PC-3 (cell line): Measurements from ENCODE around the gene RNF215. TPM values are rescaled to one million over a fixed set of nuclear protein-coding genes. Genes with fewer than 3 reads are reported as not detected.

Experiments
- ATAC-seq: fragments of 200-7000 bp; cut with Tn5 transposase; 2 replicates; pipeline ENCODE4 v1.9.1; 2020; ENCODE audit warnings: mild to moderate bottlenecking, moderate library complexity
- BruUV-seq: library from RNA; stranded (reverse); fragments of 400-500 nt; replicated peaks from 2 replicates; lab custom pipeline; 2021; lab: Mats Ljungman, UMichigan
- CTCF ChIA-PET: fragments of 300-600 bp; sonication (Branson Sonifier 250); formaldehyde crosslinking; loops from one replicate; lab custom pipeline; 2022; ENCODE audit warnings: antibody characterized with exemption; lab: Charles Lee
- POLR2A ChIA-PET: fragments of 300-600 bp; sonication (Branson Sonifier 250); formaldehyde crosslinking; loops from one replicate; lab custom pipeline; 2022; ENCODE audit warnings: antibody characterized with exemption; ENCODE audit not compliant: unreplicated experiment; lab: Charles Lee
- DNase-seq: peaks from one replicate; pipeline ENCODE4 v3.0.0-alpha.2; 2015
- H2AFZ ChIP-seq: fragments of 300-600 bp; sonication (generic); 2 replicates; pipeline ENCODE4 v1.6.0; 2016; ENCODE audit warnings: antibody characterized with exemption, low read length
- H3F3A ChIP-seq: fragments of 300-600 bp; sonication (generic); one replicate; pipeline ENCODE4 v1.6.0; 2017; ENCODE audit warnings: antibody characterized with exemption, low read length, control low read depth, mild to moderate bottlenecking; ENCODE audit not compliant: unreplicated experiment
- H3K27ac ChIP-seq: fragments of 300-600 bp; sonication (generic); 2 replicates; pipeline ENCODE4 v1.5.1; 2016; ENCODE audit warnings: mild to moderate bottlenecking, low read length
- H3K27me3 ChIP-seq: fragments of 300-600 bp; sonication (generic); 2 replicates; pipeline ENCODE4 v1.6.1; 2016; ENCODE audit warnings: low read length, mixed read lengths
- H3K36me3 ChIP-seq: fragments of 300-600 bp; sonication (generic); 2 replicates; pipeline ENCODE4 v1.6.1; 2016; ENCODE audit warnings: low read depth, mixed run types, low read length, mixed read lengths
- H3K4me1 ChIP-seq: fragments of 300-600 bp; sonication (generic); 2 replicates; pipeline ENCODE4 v1.5.1; 2016; ENCODE audit warnings: low read length; ENCODE audit not compliant: insufficient read depth
- H3K4me2 ChIP-seq: fragments of 300-600 bp; sonication (generic); 2 replicates; pipeline ENCODE4 v1.6.0; 2016; ENCODE audit warnings: low read length
- H3K4me3 ChIP-seq: fragments of 300-600 bp; sonication (generic); 2 replicates; pipeline ENCODE4 v1.5.1; 2016; ENCODE audit warnings: mild to moderate bottlenecking, low read length, mixed read lengths
- H3K79me2 ChIP-seq: fragments of 300-600 bp; sonication (generic); 2 replicates; pipeline ENCODE4 v1.6.1; 2017; ENCODE audit warnings: low read length, mixed read lengths
- H3K9ac ChIP-seq: fragments of 300-600 bp; sonication (generic); 2 replicates; pipeline ENCODE4 v1.6.0; 2016; ENCODE audit warnings: mild to moderate bottlenecking, low read length
- H3K9me2 ChIP-seq: fragments of 300-600 bp; sonication (generic); replicated peaks from 2 replicates; pipeline ENCODE4 v1.6.1; 2016; ENCODE audit warnings: mixed run types, low read length, mixed read lengths
- H3K9me3 ChIP-seq: fragments of 300-600 bp; sonication (generic); 2 replicates; pipeline ENCODE4 v1.6.1; 2016; ENCODE audit warnings: low read length, mixed read lengths
- H4K20me1 ChIP-seq: fragments of 300-600 bp; sonication (generic); 2 replicates; pipeline ENCODE4 v1.6.1; 2016; ENCODE audit warnings: low read length, mixed read lengths
- CTCF ChIP-seq: fragments of 300-600 bp; sonication (generic); conservative IDR thresholded peaks from 2 replicates; pipeline ENCODE4 v1.5.1; 2017; ENCODE audit warnings: antibody characterized with exemption, low read depth, mild to moderate bottlenecking, low read length
- EZH2 ChIP-seq: fragments of 300-600 bp; sonication (generic); IDR thresholded peaks from one replicate; pipeline ENCODE4 v1.6.1; 2017; ENCODE audit warnings: antibody characterized with exemption, mild to moderate bottlenecking, low read length; ENCODE audit not compliant: unreplicated experiment
- EZH2phosphoT487 ChIP-seq: fragments of 300-600 bp; sonication (generic); IDR thresholded peaks from 2 replicates; pipeline ENCODE4 v1.6.1; 2018; ENCODE audit warnings: mild to moderate bottlenecking, antibody characterized with exemption, low read length, borderline replicate concordance
- intact Hi-C: fragments of 100-400 bp; cut with micrococcal nuclease; formaldehyde crosslinking; loops from 2 replicates; pipeline ENCODE4 v1.9.0; 2023
- total RNA-seq: library from RNA; depleted of rRNA; stranded (reverse); fragments of >200 nt; gene quantifications from 2 replicates; pipeline ENCODE4 v1.2.3, GENCODE V29; 2014

RNF215 gene
- total RNA-seq, 1 experiment from 2014 or later: 22.6 TPM

- Histone ChIP-seq H3K36me3 (no peaks in the 10 kb centered on the region), H3K4me1 (no peaks in the 10 kb centered on the region), H3K4me2 (no peak overlapping the region), H3K9me2 (no peaks in the 10 kb centered on the region), H3K4me3 (no peak overlapping the region), H3K9ac (no peak overlapping the region), H3K27ac (no peak overlapping the region), H3F3A (no peaks in the 10 kb centered on the region), H3K27me3 (no peaks in the 10 kb centered on the region), H4K20me1 (no peaks in the 10 kb centered on the region), H3K9me3 (no peaks in the 10 kb centered on the region), H3K79me2 (no peaks in the 10 kb centered on the region), H2AFZ (no peak overlapping the region)
- BruUV-seq: no TSS peak
- no peak for TF ChIP-seq CTCF
- ChIA-PET POLR2A (interaction anchor here (0.6 kb wide), 1 partner anchor 36 kb away, joined by 13 read pairs; no protein-coding TSS in a partner anchor), CTCF (interaction anchor here (0.6 kb wide), 1 partner anchor 19 kb away, joined by 4 read pairs; no protein-coding TSS in a partner anchor)
- no peak for DNase-seq
- intact Hi-C loops: no loop called here
- ATAC-seq: no peak
These were observed 24.4 kb downstream of the RNF215 start for GRCh38 chr22:30362651-30363281.

GRCh38 chr22:30361916-30362650 lies 25.1 kb downstream of the RNF215 start:
- Histone ChIP-seq H3K4me3 (no peak overlapping the region), H3K9me2 (no peaks in the 10 kb centered on the region), H3K4me1 (no peaks in the 10 kb centered on the region), H3K79me2 (no peaks in the 10 kb centered on the region), H4K20me1 (no peaks in the 10 kb centered on the region), H3F3A (no peaks in the 10 kb centered on the region), H3K4me2 (no peak overlapping the region), H3K9ac (no peak overlapping the region), H3K27me3 (no peaks in the 10 kb centered on the region), H3K27ac (no peak overlapping the region), H3K36me3 (no peaks in the 10 kb centered on the region), H2AFZ (no peak overlapping the region), H3K9me3 (no peaks in the 10 kb centered on the region)
- DNase-seq (no peak), ATAC-seq (no peak)
- ChIA-PET POLR2A (no interaction called here), CTCF (no interaction called here)
- TF ChIP-seq EZH2 (no peak), EZH2phosphoT487 (no peak), CTCF (no peak)
- no TSS peak for BruUV-seq
- intact Hi-C loops: no loop called here

GRCh38 chr22:30358541-30358940 lies 28.7 kb downstream of the RNF215 start:
- Histone ChIP-seq H2AFZ (no peak overlapping the region), H3K27ac (no peak overlapping the region), H3K9ac (no peak overlapping the region), H4K20me1 (peaks cover 13% of the 10 kb centered on the region; the same call in 1 of the 2 replicates), H3K79me2 (peaks cover 31% of the 10 kb centered on the region), H3K4me2 (no peak overlapping the region), H3K9me2 (no peaks in the 10 kb centered on the region), H3K4me1 (peaks cover 8% of the 10 kb centered on the region), H3K4me3 (no peak overlapping the region), H3K27me3 (no peaks in the 10 kb centered on the region), H3K36me3 (peaks cover 3% of the 10 kb centered on the region; the same call in 1 of the 2 replicates), H3K9me3 (no peaks in the 10 kb centered on the region), H3F3A (no peaks in the 10 kb centered on the region)
- POLR2A ChIA-PET: no interaction called here
- intact Hi-C loops: no loop called here
- no peak for ATAC-seq
- CTCF ChIA-PET: no interaction called here
- no peak for TF ChIP-seq CTCF
- TF ChIP-seq EZH2phosphoT487: no peak
- TF ChIP-seq EZH2: no peak
- no TSS peak for BruUV-seq
- DNase-seq: no peak
